HG03108 (cell line): Measurements from ENCODE around the gene SGSM2.

Source experiments
- ATAC-seq: cut with Tn5 transposase; IDR thresholded peaks from one replicate; pipeline ENCODE4 v1.9.1; 2021; ENCODE audit warnings: moderate library complexity; ENCODE audit not compliant: unreplicated experiment

SGSM2 gene

DNA sequence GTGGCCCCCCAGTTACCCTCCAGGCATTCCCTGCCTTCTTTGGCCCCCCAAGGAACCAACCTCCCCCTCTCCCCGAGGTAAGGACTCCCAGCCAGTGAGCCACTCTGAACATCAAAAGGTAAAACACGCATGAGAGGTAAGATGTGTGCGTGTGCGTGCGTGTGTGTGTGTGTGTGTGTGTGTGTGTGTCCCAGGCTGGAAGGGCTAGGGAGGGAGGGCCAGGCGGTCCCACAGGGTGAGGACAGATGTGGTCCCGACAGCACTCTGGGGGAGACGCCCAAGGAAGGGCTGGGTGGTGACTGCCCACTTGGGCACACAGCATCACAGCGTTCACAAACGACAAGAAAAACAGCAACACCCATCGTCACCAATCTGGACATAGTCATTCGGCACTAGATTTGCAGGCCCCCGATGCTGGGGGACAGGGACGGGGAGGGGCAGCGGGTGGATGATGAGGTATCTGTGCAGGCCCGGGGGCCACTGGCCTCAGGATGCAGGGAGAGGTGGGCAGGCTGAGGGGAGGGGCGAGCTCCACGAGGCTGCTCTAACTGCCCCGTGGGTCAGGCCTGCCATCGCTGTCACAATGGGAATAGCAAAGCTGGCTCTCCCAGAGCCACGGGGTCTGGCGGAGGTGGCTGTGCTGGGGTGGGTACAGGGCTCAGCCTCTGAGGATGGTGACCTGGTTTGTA lies 47.3 kb downstream of the SGSM2 start:
- no peak for ATAC-seq

DNA sequence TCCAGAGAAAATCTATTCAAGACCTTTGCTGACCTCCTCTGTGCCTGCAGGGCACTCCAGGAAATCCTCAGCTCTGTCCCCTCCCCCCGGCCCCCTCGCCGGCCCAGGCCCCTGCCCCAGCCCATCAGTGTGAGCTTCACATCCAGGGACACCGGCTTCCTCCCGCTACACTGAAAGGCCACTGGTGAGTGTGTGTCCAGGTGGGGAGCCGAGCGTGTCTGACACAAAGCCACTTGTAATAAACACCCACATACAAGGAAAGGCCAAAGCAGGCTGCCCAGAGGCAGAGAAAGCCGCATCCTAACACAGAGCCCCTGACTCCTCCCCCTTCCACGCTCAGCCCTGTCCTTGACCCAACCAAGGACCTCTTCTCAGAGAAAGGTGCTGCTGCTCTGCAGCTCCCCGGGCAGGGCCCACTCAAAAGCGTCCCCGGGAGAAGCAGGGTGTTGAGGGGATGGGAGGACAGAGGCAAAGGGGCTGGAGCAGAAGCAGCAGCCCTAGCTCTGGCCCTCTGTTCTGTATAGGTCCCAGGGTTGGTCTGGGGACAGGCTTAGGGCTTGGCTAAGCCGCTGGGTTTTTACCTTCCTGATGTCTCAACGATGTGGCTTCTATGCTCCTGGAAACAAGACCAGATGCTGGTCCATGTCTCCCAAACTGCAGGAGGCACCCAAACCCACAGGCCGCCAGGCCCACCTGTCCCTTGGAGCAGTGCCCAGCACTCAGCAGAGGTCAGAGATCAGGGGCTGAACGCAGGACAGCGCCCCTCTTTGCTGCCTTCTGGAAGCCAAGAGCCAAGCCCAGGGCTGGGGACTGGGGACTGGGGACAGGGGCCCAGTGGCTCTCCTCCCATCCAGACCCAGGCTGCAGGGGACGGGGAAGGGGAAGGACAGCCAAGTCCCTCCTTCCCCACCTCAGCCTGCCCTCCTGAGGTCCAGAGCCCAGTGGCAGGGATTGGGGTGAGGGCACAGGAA lies 48.2 kb downstream of the SGSM2 start:
- no peak for ATAC-seq

DNA sequence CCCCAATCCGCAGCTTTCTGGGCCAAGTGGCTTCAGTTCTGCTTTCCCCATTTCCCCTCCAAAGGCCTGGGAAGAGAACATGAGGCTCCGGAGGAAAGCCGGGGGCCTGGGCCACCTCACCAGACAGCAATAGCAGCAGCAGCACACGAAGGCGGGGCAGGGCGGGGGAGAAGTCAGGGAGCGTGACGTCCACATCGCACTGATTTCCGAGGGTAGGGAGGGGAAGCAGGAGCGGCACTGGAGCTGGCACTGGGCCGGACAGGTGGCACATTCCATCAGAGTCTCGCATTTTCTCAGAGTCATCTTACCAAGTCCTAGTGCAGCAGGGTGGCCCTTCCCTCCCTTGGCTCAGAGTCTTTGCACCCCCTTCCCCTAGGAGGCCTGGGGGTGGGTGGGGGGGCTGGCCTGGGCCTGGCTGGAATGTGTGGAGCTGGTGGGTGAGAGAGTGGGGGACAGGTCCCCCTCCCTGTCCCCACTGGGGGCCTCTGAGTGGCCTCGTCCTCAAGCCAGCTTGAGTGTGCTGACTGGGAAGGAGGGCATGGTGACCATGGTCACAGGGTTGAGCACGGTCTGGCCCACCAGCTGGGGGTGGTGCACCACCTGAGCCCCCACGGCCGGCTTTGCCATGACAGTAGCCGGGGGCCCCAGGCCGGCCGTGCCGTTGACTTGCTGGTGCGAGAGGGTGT lies 49.2 kb downstream of the SGSM2 start:
- ATAC-seq, result no peak

DNA sequence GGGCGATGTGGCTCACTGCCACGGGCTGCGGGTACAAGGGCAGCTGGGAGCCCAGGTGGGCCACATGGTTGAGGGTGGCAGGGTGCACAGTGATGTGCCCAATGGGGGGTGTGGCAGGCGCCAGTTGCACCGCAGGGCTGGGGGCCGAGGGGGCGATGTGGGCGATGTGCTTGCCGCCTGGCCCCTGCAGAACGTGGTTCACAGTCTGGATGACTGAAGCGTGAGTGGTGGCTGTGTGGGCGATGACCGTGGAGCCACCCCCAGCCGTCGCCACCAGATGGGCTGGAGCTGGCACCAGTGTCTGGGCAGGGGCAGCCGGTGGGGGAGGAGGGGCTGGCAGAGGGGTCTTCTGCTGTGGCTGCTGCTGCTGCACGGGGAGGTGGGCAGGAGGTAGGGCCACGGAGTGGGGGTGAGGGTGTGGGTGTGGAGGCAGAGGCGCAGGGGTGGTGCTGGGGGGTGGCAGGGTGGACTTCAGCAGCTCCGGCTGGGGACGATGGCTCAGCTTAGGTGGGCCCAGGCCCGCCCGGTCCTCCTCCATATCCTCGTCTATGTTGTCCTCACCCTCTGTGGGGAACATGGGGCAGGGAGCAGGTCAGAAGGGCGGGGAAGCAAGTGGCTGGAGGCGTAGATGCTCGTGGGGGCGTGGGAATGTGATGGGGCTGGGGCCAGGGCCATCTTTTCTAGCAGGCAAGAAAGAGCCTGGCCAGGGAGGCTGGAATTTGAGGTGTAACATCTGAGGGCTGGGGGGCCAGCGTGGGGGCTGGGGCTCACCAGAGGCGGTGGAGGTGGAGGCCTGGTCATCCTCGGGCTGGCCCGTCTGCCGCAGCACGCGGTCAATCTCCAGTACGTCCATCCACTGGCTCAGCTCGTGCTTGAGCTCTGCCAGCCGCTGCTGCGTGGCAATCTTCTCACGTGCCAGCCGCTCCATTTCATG lies 50.1 kb downstream of the SGSM2 start:
- ATAC-seq, result no peak

DNA sequence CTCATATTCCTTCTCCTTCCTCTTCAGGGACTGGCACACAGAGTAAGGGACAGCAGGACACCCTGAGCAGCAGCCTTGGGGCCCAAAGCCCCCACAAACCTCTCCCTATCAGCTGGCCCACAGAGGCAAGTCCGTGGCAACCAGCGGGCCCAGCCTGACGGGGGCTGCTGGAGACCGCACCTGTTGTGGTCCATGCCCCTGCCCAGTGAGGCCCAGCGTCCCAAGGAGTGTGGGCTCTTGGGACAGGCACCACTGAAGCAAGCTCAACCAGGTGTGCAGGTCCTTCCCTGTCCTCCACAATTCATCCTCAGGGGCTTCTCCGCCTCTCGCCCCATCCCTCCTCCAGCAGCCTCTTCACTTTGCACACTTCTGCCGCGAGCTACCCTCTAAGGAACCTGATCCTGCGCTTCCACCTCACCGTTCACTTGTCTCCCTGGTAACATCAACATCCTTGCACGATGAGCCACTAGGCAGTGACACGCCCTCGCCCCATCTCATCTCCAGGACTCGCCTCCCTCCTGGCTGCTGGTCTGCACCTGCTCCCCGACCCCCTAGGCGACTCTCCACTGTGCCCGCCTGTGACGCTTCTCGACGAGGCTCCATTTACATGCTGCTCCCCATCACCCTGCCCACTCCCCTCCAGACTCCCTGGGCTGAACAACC lies 50.9 kb downstream of the SGSM2 start:
- no peak for ATAC-seq

DNA sequence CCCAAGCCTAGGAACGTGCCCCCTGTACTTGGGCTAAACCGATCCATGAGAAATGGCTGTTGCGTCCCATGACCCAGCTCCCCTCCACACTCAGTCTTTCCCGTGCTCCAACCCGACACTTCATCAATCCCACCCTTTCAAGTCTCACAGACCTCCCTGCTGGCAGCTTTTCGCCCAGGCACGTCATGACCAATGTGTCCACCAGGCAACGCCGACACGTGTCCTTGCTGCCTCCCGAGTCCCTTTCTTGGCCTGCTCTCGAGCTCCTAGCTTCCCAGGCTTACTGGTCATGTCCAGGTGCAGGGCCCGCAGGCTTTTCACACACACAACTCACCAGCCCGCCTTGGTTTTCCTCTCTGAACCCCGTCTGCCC lies 51.4 kb downstream of the SGSM2 start:
- ATAC-seq, result no peak

DNA sequence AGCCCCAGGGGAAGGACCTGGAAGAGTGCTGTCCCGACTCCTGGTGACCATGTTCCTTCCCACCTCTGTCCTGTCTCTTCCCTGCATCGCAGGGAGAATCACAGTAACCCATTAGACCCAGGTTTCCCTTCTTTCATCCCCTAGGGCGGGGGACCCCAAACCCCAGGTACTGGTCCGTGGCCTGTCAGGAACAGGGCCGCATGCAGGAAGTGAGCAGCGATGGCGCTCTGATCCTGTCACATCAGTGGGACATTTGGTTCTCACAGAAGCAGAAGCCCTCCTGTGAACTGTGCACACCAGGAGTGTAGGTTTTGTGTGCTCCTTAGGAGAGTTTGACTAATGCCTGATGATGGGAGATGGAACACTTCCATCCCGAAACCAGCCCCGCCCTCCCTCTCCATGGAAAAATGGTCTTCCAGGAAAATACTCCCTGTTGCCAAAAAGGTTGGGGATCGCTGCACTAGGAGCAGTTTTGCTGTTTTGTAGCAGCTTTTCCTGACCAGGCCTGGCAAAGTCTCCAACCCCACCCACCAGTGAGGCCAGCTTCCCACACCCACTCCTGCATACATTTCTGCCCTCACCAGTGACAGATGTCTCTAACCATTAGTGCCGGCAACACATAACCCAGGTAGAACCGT lies 53.0 kb downstream of the SGSM2 start:
- no peak for ATAC-seq

DNA sequence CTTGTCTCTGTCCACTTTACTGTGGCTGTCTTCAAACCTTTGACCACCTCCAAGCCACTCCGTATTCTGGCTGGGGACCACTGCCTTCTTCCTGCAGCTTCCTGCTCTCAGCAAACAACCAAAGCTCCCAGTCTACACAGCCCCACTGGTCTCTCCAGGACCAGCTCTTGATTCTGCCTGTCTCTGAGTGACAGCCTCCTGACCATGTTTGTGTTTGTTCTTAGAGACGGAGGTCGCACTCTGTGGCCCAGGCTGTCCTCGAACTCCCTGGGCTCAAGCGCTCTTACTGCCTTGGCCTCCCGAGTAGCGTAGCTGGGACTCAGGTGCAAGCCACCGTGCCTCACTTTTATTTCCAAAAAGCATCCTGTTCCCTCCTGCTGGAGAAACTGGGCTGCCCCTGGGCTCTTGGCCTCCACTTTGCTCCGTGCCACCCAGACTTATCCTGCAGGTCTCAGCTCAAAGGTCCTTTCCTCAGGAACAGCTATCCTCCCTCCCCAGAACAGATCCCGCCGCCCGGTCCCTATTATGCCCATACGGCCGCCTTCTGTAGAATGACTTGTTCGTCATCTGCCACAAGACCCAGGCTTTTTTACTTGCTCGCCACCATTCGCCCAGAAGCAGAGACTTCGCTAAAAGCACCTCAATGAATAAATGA lies 54.4 kb downstream of the SGSM2 start:
- ATAC-seq, result no peak

DNA sequence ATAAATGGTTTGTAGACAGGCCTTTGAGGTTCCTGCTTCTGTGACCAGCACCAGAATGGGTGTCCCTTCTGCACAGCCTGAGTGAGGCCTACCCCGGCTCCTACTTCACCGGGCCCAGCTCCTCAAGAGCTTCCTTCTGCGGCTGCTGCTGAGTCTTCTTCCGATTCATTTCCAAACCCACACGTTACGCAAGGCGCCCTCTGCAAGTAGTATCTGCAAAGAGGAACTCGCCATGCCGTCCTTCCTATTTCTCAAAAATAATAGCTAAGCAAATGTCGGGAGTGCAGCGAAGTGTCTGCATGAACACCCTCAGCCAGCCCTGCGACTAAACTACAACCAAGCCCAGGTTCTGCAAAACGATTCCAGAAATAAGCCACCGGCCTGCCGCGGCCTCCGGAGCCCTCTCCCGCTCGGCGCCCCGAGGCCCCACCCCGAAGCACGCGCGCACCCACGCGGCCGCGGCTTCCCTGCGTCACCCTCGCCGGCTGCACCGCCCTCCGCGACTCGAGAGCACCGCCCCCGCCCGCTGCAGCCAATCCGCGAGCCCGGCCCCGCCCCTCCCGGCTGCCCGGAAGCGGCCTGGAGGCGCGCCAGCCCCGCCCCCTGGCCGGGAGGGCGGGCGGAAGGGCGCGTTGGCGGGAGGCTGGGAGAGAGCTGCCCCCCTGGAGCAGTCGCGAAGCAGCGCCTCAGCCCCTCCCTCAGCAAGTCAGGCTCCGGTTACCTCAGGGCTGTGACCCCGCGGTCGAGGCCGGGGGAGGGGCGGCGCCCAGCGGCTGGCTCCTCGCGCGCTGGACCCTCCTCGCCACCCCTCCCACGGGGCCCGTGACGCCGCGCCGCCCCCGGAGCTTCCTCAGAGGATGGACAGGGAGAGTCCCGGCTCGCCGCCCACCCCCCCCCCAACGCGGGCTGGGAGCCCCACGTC lies 55.2 kb downstream of the SGSM2 start:
- peak; percentile 45 for ATAC-seq

DNA sequence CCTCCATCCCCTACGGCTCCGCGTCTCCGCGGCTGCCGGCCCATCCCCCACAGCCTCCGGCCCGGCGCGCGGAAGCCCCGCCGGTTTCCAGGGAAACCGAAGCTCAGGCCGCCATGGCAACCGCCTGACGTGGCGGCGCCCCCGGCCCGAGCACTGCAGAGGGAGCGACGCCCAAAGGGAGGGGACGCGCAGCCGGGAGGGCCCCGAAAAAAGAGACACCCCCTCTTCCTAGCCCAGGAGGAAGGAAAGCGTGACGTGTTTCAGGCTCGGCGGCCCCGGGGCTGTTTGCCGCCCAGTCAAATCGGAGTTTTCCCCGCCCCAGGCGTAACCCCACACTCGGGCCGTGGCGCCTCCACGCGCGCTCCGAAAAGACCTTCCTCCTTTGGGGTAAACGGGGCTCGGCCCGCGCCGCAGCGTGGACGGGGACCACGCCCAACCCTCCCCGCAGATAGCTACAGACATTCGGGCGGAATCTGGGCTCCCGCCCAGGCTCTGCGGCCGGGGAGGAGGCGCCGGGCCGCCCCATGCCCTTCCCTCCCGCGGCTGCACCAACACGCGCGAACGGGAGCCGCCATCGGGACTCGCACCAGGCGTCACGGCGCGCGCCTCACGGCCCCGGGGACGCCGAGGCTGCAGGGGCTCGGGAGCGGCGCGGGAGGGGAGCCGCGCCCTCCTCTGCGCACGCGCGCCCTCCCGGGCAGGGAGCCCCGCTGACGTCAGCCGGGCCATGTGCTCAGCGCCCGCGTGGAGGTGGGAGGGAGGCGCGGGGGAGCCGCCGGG lies 56.1 kb downstream of the SGSM2 start:
- ATAC-seq, result peak; percentile 22

DNA sequence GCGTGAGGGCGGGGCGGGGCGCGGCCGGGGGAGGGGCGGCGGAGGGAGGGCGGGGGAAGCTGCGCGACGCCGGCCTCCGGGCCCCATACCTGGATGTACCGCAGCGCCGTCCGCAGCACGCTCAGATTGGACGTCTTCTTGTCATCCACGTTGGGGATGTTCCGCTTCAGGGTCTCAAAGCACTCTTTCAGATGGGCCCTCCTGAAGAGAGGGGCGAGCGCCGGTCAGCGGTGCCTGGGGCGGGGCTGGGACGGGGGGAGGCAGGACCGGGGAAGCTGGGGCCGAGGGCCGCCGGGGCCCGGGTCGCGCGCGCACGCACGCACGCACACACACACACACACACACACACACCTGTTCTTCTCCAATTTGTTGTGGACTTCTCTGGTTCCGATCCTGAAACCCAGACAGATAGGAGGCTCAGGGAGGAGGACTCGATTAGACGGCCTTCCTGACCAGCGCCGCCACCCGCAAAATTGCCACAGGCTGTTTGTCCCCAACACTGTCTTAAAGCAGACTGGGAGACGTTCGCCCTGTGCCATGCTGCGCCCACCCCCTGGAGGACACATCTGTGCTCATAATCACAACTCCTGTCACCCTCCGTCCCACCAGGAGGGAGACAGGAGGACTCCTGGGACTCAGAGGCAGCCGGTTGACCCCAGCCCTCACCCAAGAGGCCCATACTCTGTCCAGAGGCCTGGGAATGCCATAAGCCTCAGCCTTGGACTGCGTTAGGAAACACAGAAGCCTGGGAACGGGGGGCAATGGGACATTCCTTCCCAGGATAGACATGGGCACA lies 56.9 kb downstream of the SGSM2 start:
- no peak for ATAC-seq

DNA sequence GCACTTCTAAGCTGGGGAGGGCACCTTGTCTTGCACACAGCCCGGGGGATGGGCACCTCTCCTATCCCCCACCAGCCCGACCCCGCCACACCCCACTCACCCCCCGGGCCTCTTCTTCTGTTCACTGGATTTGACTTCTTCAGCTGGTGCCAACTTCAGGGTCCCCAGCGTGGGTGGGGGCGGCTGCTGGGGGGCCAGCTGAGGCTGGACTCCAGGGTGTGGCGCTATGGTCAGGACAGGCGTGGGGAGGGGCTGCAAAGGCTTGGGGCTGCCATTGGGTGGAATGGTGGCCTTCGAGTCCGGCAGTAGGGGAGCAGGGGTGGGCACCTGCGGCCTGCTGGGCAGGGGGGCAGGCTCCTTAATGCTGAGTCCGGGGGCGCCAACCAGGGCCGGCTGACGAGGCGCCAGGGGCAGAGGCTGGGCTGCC lies 57.5 kb downstream of the SGSM2 start:
- ATAC-seq, result no peak

DNA sequence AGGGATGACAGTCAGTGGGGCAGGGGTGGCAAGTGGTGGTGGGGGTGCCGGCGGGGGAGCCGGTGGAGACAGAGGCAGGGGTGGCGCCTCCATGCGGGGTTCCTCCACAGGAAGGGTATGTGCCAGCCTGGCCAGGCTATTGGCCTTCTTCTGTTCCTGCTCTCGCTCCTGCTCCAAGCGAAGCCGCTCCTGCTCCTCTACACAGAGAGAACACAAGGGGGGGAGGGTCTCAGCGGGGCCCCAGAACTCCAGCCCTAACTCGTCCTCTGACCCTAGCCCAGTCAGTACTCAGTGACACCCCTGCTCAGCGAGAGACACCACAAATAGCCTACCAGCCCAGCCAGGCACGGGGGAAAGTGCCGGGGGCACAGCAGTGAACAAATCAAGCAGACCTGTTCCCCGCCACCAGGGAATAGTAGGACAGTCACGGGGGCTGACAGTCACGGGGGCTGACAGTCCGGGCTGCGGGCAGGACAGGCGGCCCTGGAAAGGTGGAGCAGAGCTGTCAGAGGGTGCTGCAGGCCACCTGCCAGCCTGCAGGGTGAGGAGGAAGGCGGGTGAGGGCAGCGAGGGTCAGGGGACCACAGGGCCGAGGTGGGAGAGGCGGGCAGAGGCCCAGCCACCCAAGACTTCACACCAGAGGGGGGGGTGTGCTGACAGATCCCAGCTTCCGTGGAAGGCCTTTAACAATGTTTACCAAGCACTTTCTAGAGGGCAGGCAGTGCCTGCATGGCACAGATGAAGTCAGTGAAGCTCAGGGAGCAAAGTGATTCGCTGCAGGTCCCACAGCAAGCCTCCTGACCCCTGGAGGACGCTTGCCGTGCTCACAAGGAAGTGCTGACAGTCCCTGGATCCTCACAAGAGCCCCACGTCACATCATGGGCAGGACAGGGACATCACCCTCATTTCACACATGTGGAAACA lies 58.2 kb downstream of the SGSM2 start:
- no peak for ATAC-seq

DNA sequence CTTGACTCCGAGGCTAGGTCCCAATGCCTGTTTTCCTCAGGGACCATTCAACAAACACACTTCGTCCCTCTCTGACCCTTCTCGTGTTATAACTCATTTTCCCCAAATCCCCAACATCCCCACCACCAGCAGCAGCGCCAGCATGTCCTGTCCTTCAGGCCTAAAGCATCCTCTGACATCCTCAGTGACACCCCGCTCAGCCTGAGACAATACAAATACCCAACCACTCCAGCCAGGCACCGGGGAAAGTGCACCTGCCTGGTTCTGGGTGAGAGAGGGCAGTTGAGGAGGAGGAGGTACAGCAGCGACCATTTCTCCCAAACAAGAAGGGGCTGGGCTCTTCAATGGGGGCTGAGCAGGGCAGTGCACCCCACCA lies 58.9 kb downstream of the SGSM2 start:
- no peak for ATAC-seq

DNA sequence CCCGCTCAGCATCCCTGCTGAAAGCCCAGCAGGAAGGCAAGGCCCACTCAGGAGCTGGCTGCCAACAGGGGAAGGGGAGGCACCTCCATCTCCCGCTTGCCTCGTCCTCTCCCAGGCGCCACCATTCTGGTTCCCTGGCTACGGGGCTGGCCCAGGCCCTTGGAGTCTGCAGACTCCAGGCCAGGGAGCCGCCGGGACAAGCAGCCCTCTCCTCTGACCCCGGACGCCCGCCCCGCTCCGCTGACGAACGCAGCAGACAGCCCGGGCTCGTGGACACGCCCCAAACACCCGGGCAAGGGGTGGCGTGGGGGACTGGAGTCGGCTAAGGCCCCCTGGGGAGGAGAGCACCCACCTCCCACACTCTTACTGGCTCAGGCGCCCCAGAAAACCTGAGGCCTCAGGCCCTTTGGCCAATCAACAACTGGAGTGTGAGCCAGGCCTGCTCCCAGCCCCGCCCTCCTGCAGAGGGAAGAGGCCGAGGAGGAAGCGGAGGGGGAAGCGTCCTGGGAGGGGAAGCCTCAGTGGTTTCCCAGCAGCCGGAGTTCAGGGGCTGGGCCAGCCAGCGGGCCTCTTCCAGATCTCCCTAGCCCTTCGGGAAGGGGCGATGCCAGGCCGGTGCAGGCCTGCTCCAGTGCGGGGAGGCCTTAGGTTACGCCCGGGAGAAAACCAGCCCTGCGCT lies 59.4 kb downstream of the SGSM2 start:
- peak; percentile 13 for ATAC-seq
